GM21576 (cell line): ENCODE data around the gene KLRB1.
"Not testable (repeated sequence)": the region's sequence is repeated elsewhere in the genome, so short reads cannot be mapped to it uniquely, and the experiment has no call there.

Experiments
- ATAC-seq: cut with Tn5 transposase; IDR thresholded peaks from one replicate; pipeline ENCODE4 v1.9.1; 2021; ENCODE audit warnings: mild to moderate bottlenecking, moderate library complexity; ENCODE audit not compliant: unreplicated experiment

The KLRB1 gene

GRCh38 chr12:9607716-9608115 lies at the start of gene KLRB1:
Gene KLRB1, minus strand, starts transcription at chr12:9607916. Its CDS starts 77 bp downstream, at chr12:9607839.
- ATAC-seq = no peak

- ATAC-seq = no peak
Observed at GRCh38 chr12:9651265-9651729, 43.6 kb upstream of the KLRB1 start.

- ATAC-seq = no peak
Observed at GRCh38 chr12:9650151-9650576, 42.4 kb upstream of the KLRB1 start.

- no peak for ATAC-seq
Observed at GRCh38 chr12:9649532-9649940, 41.8 kb upstream of the KLRB1 start.

GRCh38 chr12:9648701-9649531 lies 41.2 kb upstream of the KLRB1 start:
- no peak for ATAC-seq

- ATAC-seq = peak; percentile 58
Observed at GRCh38 chr12:9647825-9648700, 40.3 kb upstream of the KLRB1 start.

GRCh38 chr12:9646794-9647781 lies 39.4 kb upstream of the KLRB1 start:
- ATAC-seq = peak; percentile 4

- not testable (repeated sequence) for ATAC-seq
Observed at GRCh38 chr12:9644985-9645551, 37.4 kb upstream of the KLRB1 start.

- ATAC-seq = no peak
Observed at GRCh38 chr12:9643266-9643660, 35.5 kb upstream of the KLRB1 start.

GRCh38 chr12:9642606-9643265 lies 35.0 kb upstream of the KLRB1 start:
- no peak for ATAC-seq

- no peak for ATAC-seq
Observed at GRCh38 chr12:9640024-9640423, 32.3 kb upstream of the KLRB1 start.

GRCh38 chr12:9636851-9637206 lies 29.1 kb upstream of the KLRB1 start:
- ATAC-seq = no peak

- no peak for ATAC-seq
Observed at GRCh38 chr12:9636150-9636850, 28.6 kb upstream of the KLRB1 start.

- ATAC-seq = no peak
Observed at GRCh38 chr12:9634969-9635754, 27.4 kb upstream of the KLRB1 start.

GRCh38 chr12:9634177-9634803 lies 26.6 kb upstream of the KLRB1 start:
- ATAC-seq = peak; percentile 55

- no peak for ATAC-seq
Observed at GRCh38 chr12:9632766-9633165, 25.1 kb upstream of the KLRB1 start.

- ATAC-seq = no peak
Observed at GRCh38 chr12:9626821-9627220, 19.1 kb upstream of the KLRB1 start.

GRCh38 chr12:9626291-9626690 lies 18.6 kb upstream of the KLRB1 start:
- ATAC-seq = no peak
